Measurements from ENCODE around the gene LCA5. TPM values are rescaled to one million over a fixed set of nuclear protein-coding genes. Genes with fewer than 3 reads are reported as not detected.

LCA5 gene
- total RNA-seq, 1 experiment from 2014 or later: 2.3 TPM

GRCh38 chr6:79468116-79468515 is 69.1 kb downstream of the LCA5 start:
- H3K9me3 ChIP-seq (ENCODE audit: control insufficient read depth, low read depth, low read length): no peaks in the 10 kb centered on the region
- peaks cover 11 to 15% of the 10 kb centered on the region in 2 experiments for H3K4me1 Mint-ChIP-seq
- H4K20me1 ChIP-seq (ENCODE audit: control insufficient read depth, insufficient read depth, insufficient read length): no peaks in the 10 kb centered on the region
- H3K23me2 ChIP-seq (ENCODE audit: insufficient read length, low read depth, low read length, poor library complexity, severe bottlenecking): no peaks in the 10 kb centered on the region
- no peak overlapping the region for H3K4me3 Mint-ChIP-seq
- no peak for DNase-seq
- no peak overlapping the region for H3T11ph ChIP-seq (ENCODE audit: low read length)
- H3K4me1 ChIP-seq (ENCODE audit: insufficient read depth, low read length): no peaks in the 10 kb centered on the region; the same call in 1 of the 2 replicates
- H3K4me2 ChIP-seq (ENCODE audit: insufficient read depth, insufficient read length, low read length): no peak overlapping the region
- H2BK12ac ChIP-seq (ENCODE audit: insufficient read length, low read depth, low read length): no peak overlapping the region
- H2BK5ac ChIP-seq (ENCODE audit: insufficient read length, low read length): no peak overlapping the region
- H3K14ac ChIP-seq (ENCODE audit: insufficient read depth, low read length): no peak overlapping the region
- H3K56ac ChIP-seq (ENCODE audit: insufficient read length, low read depth, low read length): no peak overlapping the region
- no peaks in the 10 kb centered on the region for H3K79me1 ChIP-seq (ENCODE audit: insufficient read depth, low read depth, low read length, poor library complexity, severe bottlenecking)
- no peak overlapping the region for H4K5ac ChIP-seq (ENCODE audit: insufficient read length, low read depth, low read length)
- H3K18ac ChIP-seq (ENCODE audit: insufficient read length, low read depth, low read length): no peak overlapping the region
- no peak overlapping the region for H2AFZ ChIP-seq (ENCODE audit: low read length)
- no peak overlapping the region for H4K91ac ChIP-seq (ENCODE audit: insufficient read length, low read depth, low read length)
- H3K27me3 Mint-ChIP-seq (ENCODE audit: low read depth): no peaks in the 10 kb centered on the region
- no peak overlapping the region for H2BK20ac ChIP-seq (ENCODE audit: low read depth, low read length, poor library complexity, severe bottlenecking)
- H2BK15ac ChIP-seq (ENCODE audit: low read depth, low read length): no peak overlapping the region
- H4K8ac ChIP-seq (replicated peaks; ENCODE audit: insufficient read length, low read depth, low read length): no peak overlapping the region
- H3K79me2 ChIP-seq (ENCODE audit: insufficient read depth, low read length): no peaks in the 10 kb centered on the region
- no peak overlapping the region for H3K23ac ChIP-seq (ENCODE audit: insufficient read length, low read depth, low read length)
- TF ChIP-seq CTCF (conservative IDR thresholded peaks at IDR 0.05): no peak
- WGBS (ENCODE audit: extremely low coverage, insufficient read length, low lambda C conversion rate): no CpG with 5 or more reads among the region's 2 CpGs
- no peak overlapping the region for H3K27ac Mint-ChIP-seq
- no peaks in the 10 kb centered on the region for H3K36me3 Mint-ChIP-seq (ENCODE audit: insufficient read depth in 1 of 3, low read depth in 3 of 3)
- H3K9me3 Mint-ChIP-seq: no peaks in the 10 kb centered on the region
- no peak overlapping the region for H2BK120ac ChIP-seq (ENCODE audit: low read depth, low read length, poor library complexity, severe bottlenecking)
- H3K9ac ChIP-seq (ENCODE audit: extremely low read depth, insufficient read length, low read length): no peak overlapping the region
- no peak overlapping the region for H2AK5ac ChIP-seq (ENCODE audit: insufficient read length, low read length)
- no peak overlapping the region for H3K4ac ChIP-seq (ENCODE audit: low read depth, low read length)
- no peaks in the 10 kb centered on the region for H3K27me3 ChIP-seq (ENCODE audit: insufficient read depth, low read length)
- no peak overlapping the region for H3K27ac ChIP-seq (ENCODE audit: insufficient read length, low read depth, low read length)
